K562 (cell line): Measurements from ENCODE around the gene CENPH. TPM values are rescaled to one million over a fixed set of nuclear protein-coding genes. Genes with fewer than 3 reads are reported as not detected.
"Not testable (repeated sequence)": the region's sequence is repeated elsewhere in the genome, so short reads cannot be mapped to it uniquely, and the experiment has no call there.

ENCODE experiments used
- CBFA2T2 ChIP-seq: fragments of 450-650 bp; conservative IDR thresholded peaks from 2 replicates; pipeline ENCODE4 v1.6.1; 2017; ENCODE audit warnings: mild to moderate bottlenecking
- CXXC5 ChIP-seq: fragments of 250-450 bp; sonication (Bioruptor Pico); IDR thresholded peaks from 2 replicates; pipeline ENCODE4 v1.8.0; 2022; ENCODE audit warnings: inconsistent platforms, mild to moderate bottlenecking, moderate library complexity
- DPF2 ChIP-seq: fragments of 450-650 bp; IDR thresholded peaks from 2 replicates; pipeline ENCODE4 v1.6.1; 2016
- HDAC2 ChIP-seq: fragments of 450-650 bp; IDR thresholded peaks from 2 replicates; pipeline ENCODE4 v1.6.1; 2016; ENCODE audit warnings: mild to moderate bottlenecking
- HMBOX1 ChIP-seq: sonication (generic); IDR thresholded peaks from 2 replicates; pipeline ENCODE4 v1.6.1; 2016
- KDM1A ChIP-seq, 2 experiments: fragments of 450-650 bp; IDR thresholded peaks; 2 replicates each; pipeline ENCODE4 v1.6.1; 2016; ENCODE audit warnings: mild to moderate bottlenecking in 2 of 2
- L3MBTL2 ChIP-seq: fragments of 450-650 bp; IDR thresholded peaks from 2 replicates; pipeline ENCODE4 v1.6.1; 2016; ENCODE audit warnings: mild to moderate bottlenecking, moderate library complexity
- MGA ChIP-seq: fragments of 450-650 bp; IDR thresholded peaks from 2 replicates; pipeline ENCODE4 v1.6.1; 2016; ENCODE audit warnings: mild to moderate bottlenecking, moderate library complexity
- NCOR1 ChIP-seq: fragments of 450-650 bp; IDR thresholded peaks from 2 replicates; pipeline ENCODE4 v1.6.1; 2016; ENCODE audit warnings: mild to moderate bottlenecking, moderate library complexity
- SMARCA4 ChIP-seq: fragments of 450-650 bp; IDR thresholded peaks from 2 replicates; pipeline ENCODE4 v1.6.1; 2016
- TAL1 ChIP-seq: fragments of 450-650 bp; IDR thresholded peaks from 2 replicates; pipeline ENCODE4 v1.6.1; 2016; ENCODE audit warnings: mild to moderate bottlenecking
- TEAD4 ChIP-seq, 2 experiments: sonication (generic) in 1 of 2; formaldehyde crosslinking in 1 of 2; IDR thresholded peaks; 2 replicates each; pipeline versions ENCODE4 v1.6.1 to v1.8.0; 2012 to 2022; ENCODE audit warnings: borderline replicate concordance in 1 of 2, inconsistent platforms in 1 of 2, low read length in 1 of 2, mild to moderate bottlenecking in 1 of 2, missing genetic modification reagents in 1 of 2
- ZNF592 ChIP-seq: fragments of 450-650 bp; IDR thresholded peaks from 2 replicates; pipeline ENCODE4 v1.6.1; 2017; ENCODE audit warnings: antibody characterized with exemption, mild to moderate bottlenecking
- polyA plus RNA-seq, 8 experiments: library from polyadenylated mRNA; depleted of rRNA in 4 of 8; stranded (reverse) in 5 of 8; unstranded in 3 of 8; fragments of >200 nt; fragmentation: Nextera tagmentation in 2 of 8; fragmentation: Illumina TruSeq in 1 of 8; extraction: Ambion mirVana in 2 of 8; extraction: Trizol in 1 of 8; gene quantifications; 2 replicates each; pipeline versions ENCODE4 v1.2.1 to v1.2.3, GENCODE V29; 2011 to 2014; ENCODE audit warnings: inconsistent platforms in 1 of 8, missing spikeins in 1 of 8
- total RNA-seq, 7 experiments: library from RNA; depleted of rRNA in 6 of 7; stranded (reverse); fragments of >200 nt in 6 of 7; fragmentation: Illumina TruSeq in 2 of 7; extraction: Trizol in 2 of 7; gene quantifications; 2 replicates each; pipeline versions ENCODE4 v1.2.1 to v1.2.3, GENCODE V29; 2011 to 2021; ENCODE audit warnings: low replicate concordance in 1 of 7

CENPH gene
- total and polyA plus RNA-seq, 9 of the 15 experiments (the other 6 are each of a cell fraction or from before 2014, with no cell fraction given), result 10.5 to 124 (median 74.9) TPM

GRCh38 chr5:69220833-69221232, 31.4 kb downstream of the CENPH start (continued):
- TF ChIP-seq ZNF592 (peak; percentile 59; the same call in 1 of the 2 replicates), NCOR1 (peak; percentile 56; the same call in 1 of the 2 replicates), HDAC2 (peak; percentile 27; the same call in 1 of the 2 replicates), HMBOX1 (peak; percentile 74), CBFA2T2 (peak; percentile 68), TAL1 (peak; percentile 59; the same call in 1 of the 2 replicates), TEAD4 (IDR thresholded peaks at IDR 0.05; ENCODE audit: low read length) (0 out of 2 replicates have a peak, but pooled peaks have one; percentile 11), CXXC5 (peak; percentile 85), DPF2 (peak; percentile 69), L3MBTL2 (peak; percentile 63), MGA (peak; percentile 54), KDM1A (IDR thresholded peaks at IDR 0.05) (peak in 1 of 2 experiments; percentile 64; a peak in 1 of 4 replicates), SMARCA4 (peak; percentile 49; the same call in 1 of the 2 replicates)
- not testable (repeated sequence) for TF ChIP-seq TEAD4 (CRISPR knock-in tag; IDR thresholded peaks at IDR 0.05; ENCODE audit: borderline replicate concordance)
